ENCODE data around the gene FBXL7.
"Not testable (repeated sequence)": the region's sequence is repeated elsewhere in the genome, so short reads cannot be mapped to it uniquely, and the experiment has no call there.

Gene FBXL7

GRCh38 chr5:15819617-15820016 lies 319.6 kb downstream of the FBXL7 start:
- DNase-seq (ENCODE audit: low spot score) = no peak

- no peak for DNase-seq (ENCODE audit: low spot score)
These were observed 321.5 kb downstream of the FBXL7 start for GRCh38 chr5:15821506-15821905.

- DNase-seq (ENCODE audit: low spot score) = no peak
These were observed 323.4 kb downstream of the FBXL7 start for GRCh38 chr5:15823398-15823797.

- no peak for DNase-seq (ENCODE audit: low spot score)
These were observed 327.8 kb downstream of the FBXL7 start for GRCh38 chr5:15827741-15828140.

- no peak for DNase-seq (ENCODE audit: low spot score)
These were observed 331.4 kb downstream of the FBXL7 start for GRCh38 chr5:15831408-15831807.

- no peak for DNase-seq (ENCODE audit: low spot score)
These were observed 333.4 kb downstream of the FBXL7 start for GRCh38 chr5:15833365-15833764.

GRCh38 chr5:15834596-15835245 lies 334.7 kb downstream of the FBXL7 start:
- no peak for DNase-seq (ENCODE audit: low spot score)

- DNase-seq (ENCODE audit: low spot score) = no peak
These were observed 335.5 kb downstream of the FBXL7 start for GRCh38 chr5:15835514-15835913.

GRCh38 chr5:15837551-15838289 lies 337.7 kb downstream of the FBXL7 start:
- DNase-seq (ENCODE audit: low spot score) = no peak

GRCh38 chr5:15844253-15844652 lies 344.3 kb downstream of the FBXL7 start:
- no peak for DNase-seq (ENCODE audit: low spot score)

- DNase-seq (ENCODE audit: low spot score) = no peak
These were observed 344.9 kb downstream of the FBXL7 start for GRCh38 chr5:15844871-15845270.

- no peak for DNase-seq (ENCODE audit: low spot score)
These were observed 350.6 kb downstream of the FBXL7 start for GRCh38 chr5:15850536-15850935.

GRCh38 chr5:15850939-15851341 lies 351.0 kb downstream of the FBXL7 start:
- DNase-seq (ENCODE audit: low spot score) = no peak

- no peak for DNase-seq (ENCODE audit: low spot score)
These were observed 352.2 kb downstream of the FBXL7 start for GRCh38 chr5:15852217-15852616.

- DNase-seq (ENCODE audit: low spot score) = no peak
These were observed 353.0 kb downstream of the FBXL7 start for GRCh38 chr5:15852949-15853348.

- DNase-seq (ENCODE audit: low spot score) = no peak
These were observed 358.3 kb downstream of the FBXL7 start for GRCh38 chr5:15858326-15858725.

GRCh38 chr5:15864536-15865215 lies 364.7 kb downstream of the FBXL7 start:
- no peak for DNase-seq (ENCODE audit: low spot score)

GRCh38 chr5:15872259-15872658 lies 372.3 kb downstream of the FBXL7 start:
- not testable (repeated sequence) for DNase-seq (ENCODE audit: low spot score)

GRCh38 chr5:15877914-15878313 lies 377.9 kb downstream of the FBXL7 start:
- no peak for DNase-seq (ENCODE audit: low spot score)

- DNase-seq (ENCODE audit: low spot score) = no peak
These were observed 380.2 kb downstream of the FBXL7 start for GRCh38 chr5:15880201-15880600.

GRCh38 chr5:15885156-15885555 lies 385.2 kb downstream of the FBXL7 start:
- no peak for DNase-seq (ENCODE audit: low spot score)

- no peak for DNase-seq (ENCODE audit: low spot score)
These were observed 386.2 kb downstream of the FBXL7 start for GRCh38 chr5:15886156-15886555.

GRCh38 chr5:15887093-15887492 lies 387.1 kb downstream of the FBXL7 start:
- DNase-seq (ENCODE audit: low spot score) = no peak
